Hematopoietic multipotent progenitor cell treated with erythropoietin and hydrocortisone succinate and interleukin-3 and kit ligand, for 4 days (in vitro differentiated cells): ENCODE measurements around the gene WDFY3.
A peak's percentile ranks its signal among the peaks of the same experiment; 100 is the strongest.
"Not testable (repeated sequence)": the region's sequence is repeated elsewhere in the genome, so short reads cannot be mapped to it uniquely, and the experiment has no call there.

Experiments
- DNase-seq: peaks from one replicate; pipeline ENCODE4 v3.0.0-alpha.2; 2015

The WDFY3 gene

GRCh38 chr4:84699001-84699671 is 267.4 kb downstream of the WDFY3 start:
- peak; percentile 8 for DNase-seq

GRCh38 chr4:84697615-84698201 is 268.8 kb downstream of the WDFY3 start:
- DNase-seq, result no peak

DNA sequence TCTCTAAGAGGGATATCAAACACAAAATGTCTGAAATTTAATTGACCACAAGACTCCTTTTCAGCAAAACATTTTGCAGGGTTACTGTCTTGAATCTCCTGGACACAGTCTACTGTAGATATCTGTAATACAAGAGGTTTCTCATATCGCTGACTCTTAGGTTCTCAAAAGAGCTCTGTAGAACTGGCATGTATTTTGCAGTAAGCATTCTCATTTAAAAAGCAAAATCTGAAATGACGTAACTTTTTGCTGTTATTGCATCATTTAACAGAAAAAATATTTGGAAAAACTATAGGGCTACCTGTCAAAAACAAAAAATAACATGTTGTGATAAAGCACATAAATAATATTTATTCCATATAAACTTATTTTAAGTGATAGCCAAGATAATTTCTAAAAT is 269.3 kb downstream of the WDFY3 start:
- no peak for DNase-seq

DNA sequence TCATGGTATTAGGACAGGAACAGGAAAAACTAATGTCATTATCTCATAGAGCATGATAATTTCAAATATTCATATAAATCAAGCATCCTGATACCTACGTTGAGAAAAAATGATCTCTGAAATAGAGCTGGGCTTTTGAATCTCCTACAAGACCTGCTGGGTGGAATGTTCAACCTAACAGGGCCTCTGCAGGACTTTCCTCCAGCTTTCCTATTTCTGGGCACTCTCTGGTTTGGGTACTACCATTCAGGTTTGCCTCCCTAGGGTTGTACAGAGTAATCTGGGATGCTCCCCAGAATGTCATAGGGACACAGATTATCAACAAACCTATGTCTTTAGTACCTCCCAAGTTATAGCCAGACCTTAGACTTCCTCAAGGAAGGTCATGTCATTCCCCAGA is 274.7 kb downstream of the WDFY3 start:
- DNase-seq, result no peak

- no peak for DNase-seq
Observed at GRCh38 chr4:84691170-84691691, 275.3 kb downstream of the WDFY3 start.

- DNase-seq, result no peak
Observed at GRCh38 chr4:84690481-84690880, 276.0 kb downstream of the WDFY3 start.

DNA sequence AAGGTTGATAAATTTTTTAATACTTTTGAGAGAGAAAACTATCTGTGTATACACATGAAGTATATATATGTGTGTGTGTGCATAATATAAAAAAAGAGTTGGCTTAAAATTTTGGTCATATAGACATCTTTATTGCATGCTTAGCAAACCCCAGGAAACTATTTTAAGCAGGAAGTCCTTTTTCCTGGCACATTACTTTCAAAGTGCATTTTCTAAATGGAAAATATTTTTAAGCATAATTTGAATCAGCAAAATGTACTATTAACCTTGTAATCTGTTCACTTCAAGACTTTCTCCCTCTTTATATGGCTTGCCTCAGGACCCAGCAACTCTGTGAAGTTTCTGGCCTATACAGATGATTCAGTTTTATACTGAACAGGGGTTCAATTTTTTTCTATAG is 277.3 kb downstream of the WDFY3 start:
- no peak for DNase-seq

DNA sequence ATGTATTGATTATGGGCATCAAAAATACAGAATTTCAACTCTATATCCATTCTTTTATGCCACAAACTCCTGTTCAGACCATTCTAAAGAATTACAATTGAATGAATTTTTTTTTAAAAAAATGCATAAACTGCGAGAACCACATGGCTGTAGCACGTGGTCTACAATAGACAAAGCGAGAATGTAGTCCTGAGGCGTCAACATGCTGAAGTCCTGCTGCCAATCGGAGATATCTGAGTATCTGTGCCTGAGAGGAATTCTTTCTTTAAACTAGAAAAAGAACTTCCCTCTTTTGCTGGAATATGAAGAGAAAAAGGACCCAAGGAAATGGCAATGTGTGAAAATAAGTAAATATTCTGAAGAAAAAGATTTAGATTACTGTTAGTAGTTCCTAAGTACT is 277.9 kb downstream of the WDFY3 start:
- no peak for DNase-seq

GRCh38 chr4:84685105-84685504 is 281.4 kb downstream of the WDFY3 start:
- no peak for DNase-seq

- no peak for DNase-seq
Observed at GRCh38 chr4:84684361-84684760, 282.1 kb downstream of the WDFY3 start.

DNA sequence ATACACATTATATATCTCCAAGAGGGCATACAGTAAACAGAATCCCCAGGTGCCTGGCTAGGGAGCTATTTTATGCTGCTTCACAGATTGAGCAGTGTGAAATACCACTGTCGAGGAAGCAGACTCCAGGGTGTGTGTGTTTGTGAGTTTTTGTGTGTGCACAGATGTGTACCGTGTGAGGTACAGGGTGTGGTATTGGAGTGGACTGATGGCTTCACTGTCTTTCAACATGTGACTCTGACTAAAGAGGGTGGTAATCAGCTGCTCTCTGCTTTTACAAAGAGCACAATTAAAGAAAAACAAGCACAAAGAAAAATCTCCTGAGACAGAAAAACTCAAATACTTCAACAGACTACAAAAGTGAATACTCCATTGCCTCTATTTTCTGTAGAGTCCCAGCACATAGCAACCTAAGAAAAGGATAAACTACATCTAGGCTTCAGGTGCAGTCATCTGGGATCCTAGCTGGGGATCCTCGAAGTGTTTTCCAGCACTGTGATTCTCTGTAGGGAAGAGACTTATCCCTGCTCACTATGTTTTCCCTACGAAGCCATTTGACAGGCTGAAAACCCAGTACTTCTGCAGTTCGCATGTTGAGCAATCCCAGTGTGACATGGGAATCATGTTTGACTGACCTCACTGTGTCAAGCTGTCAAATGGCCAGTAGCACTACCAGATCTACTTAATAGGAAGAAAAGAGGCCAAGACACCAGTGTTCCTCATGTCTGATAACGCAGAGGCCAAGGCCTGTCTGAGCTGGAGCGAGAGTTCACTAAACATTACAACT is 283.2 kb downstream of the WDFY3 start:
- DNase-seq, result no peak

- not testable (repeated sequence) for DNase-seq
Observed at GRCh38 chr4:84682661-84683060, 283.8 kb downstream of the WDFY3 start.

GRCh38 chr4:84681486-84682274 is 284.8 kb downstream of the WDFY3 start:
- DNase-seq, result no peak

DNA sequence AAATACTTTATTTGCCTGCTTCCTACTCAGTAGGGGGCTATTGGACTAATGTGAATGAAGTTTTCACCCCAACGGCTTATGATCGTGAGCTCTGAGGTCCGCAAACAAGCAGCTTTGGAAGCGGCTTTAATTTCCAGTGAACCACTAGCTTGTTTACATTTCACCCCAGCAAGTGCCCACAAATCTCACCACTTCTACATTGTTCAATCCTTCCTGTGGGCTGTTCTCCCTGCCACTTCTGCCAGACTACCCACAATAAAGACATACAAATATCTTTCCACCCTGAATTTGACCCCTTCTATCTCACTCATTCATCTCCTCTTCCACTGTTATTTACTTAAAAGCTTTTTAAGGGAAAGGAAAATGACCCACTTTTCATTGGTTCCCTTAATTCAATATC is 285.5 kb downstream of the WDFY3 start:
- DNase-seq, result no peak

GRCh38 chr4:84678976-84679744 is 287.3 kb downstream of the WDFY3 start:
- DNase-seq, result no peak

GRCh38 chr4:84677995-84678394 is 288.5 kb downstream of the WDFY3 start:
- no peak for DNase-seq

GRCh38 chr4:84677093-84677492 is 289.4 kb downstream of the WDFY3 start:
- DNase-seq, result no peak

- no peak for DNase-seq
Observed at GRCh38 chr4:84673475-84674240, 292.8 kb downstream of the WDFY3 start.

DNA sequence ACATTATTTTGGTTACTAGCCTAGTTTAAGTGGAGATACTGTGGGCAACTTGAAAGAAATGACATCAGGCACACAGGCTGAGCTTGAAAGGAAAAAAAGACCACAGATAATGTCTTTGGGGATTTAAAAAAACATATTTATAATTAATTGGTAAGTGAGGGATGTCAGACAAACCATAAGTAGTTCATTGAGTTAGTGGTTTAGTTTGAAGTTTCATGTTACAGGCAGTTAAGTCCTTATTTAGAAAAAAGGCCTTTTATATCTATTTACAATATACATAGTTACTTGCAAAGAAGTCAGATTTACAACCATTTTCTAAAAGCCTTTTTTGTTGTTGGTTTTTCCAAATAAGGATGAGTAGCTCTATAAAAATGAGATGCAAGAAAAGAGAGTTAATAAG is 294.3 kb downstream of the WDFY3 start:
- DNase-seq, result no peak

- no peak for DNase-seq
Observed at GRCh38 chr4:84669201-84669600, 297.3 kb downstream of the WDFY3 start.

DNA sequence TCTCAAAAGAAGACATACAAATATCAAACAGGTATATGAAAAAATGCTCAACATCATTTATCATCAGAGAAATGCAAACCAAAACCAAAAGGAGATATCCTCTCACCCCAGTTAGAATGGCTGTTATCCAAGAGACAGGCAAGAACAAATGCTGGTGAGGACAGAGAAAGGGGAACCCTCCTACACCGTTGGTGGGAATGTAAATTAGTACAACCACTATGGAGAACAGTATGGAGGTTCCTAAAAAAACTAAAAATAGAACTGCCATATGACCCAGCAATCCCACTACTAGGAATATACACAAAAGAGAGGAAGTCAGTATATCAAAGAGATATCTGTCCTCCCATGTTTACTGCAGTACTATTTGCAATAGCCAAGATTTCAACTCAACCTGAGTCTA is 300.1 kb downstream of the WDFY3 start:
- DNase-seq, result no peak

- not testable (repeated sequence) for DNase-seq
Observed at GRCh38 chr4:84664767-84665166, 301.7 kb downstream of the WDFY3 start.
